Ishikawa (cell line): ENCODE measurements around the gene OR2V2.

Source experiments
- CEBPB ChIP-seq: IDR thresholded peaks from 2 replicates; pipeline ENCODE4 v1.6.1; 2012
- CREB1 ChIP-seq: IDR thresholded peaks from 2 replicates; pipeline ENCODE4 v1.6.1; 2012; ENCODE audit warnings: low read depth
- EGR1 ChIP-seq: IDR thresholded peaks from 2 replicates; pipeline ENCODE4 v1.6.1; 2012
- EP300 ChIP-seq: IDR thresholded peaks from 2 replicates; pipeline ENCODE4 v1.6.1; 2012; ENCODE audit warnings: borderline replicate concordance
- FOXM1 ChIP-seq: IDR thresholded peaks from 2 replicates; pipeline ENCODE4 v1.6.1; 2012; ENCODE audit warnings: low read depth, borderline replicate concordance
- MAX ChIP-seq: IDR thresholded peaks from 2 replicates; pipeline ENCODE4 v1.6.1; 2012
- NFIC ChIP-seq: IDR thresholded peaks from 2 replicates; pipeline ENCODE4 v1.6.1; 2012
- RAD21 ChIP-seq: IDR thresholded peaks from 2 replicates; pipeline ENCODE4 v1.6.1; 2012; ENCODE audit warnings: low read depth
- TAF1 ChIP-seq: IDR thresholded peaks from 2 replicates; pipeline ENCODE4 v1.6.1; 2012; ENCODE audit warnings: low read depth, mild to moderate bottlenecking
- TCF12 ChIP-seq: IDR thresholded peaks from 2 replicates; pipeline ENCODE4 v1.6.1; 2012; ENCODE audit warnings: low read depth
- TEAD4 ChIP-seq: IDR thresholded peaks from 2 replicates; pipeline ENCODE4 v1.6.1; 2012
- USF1 ChIP-seq: IDR thresholded peaks from 2 replicates; pipeline ENCODE4 v1.6.1; 2012
- YY1 ChIP-seq: IDR thresholded peaks from 2 replicates; pipeline ENCODE4 v1.6.1; 2012; ENCODE audit warnings: low read depth
- ZBTB7A ChIP-seq: IDR thresholded peaks from 2 replicates; pipeline ENCODE4 v1.6.1; 2012; ENCODE audit warnings: low read depth
- TF ChIP-seq, protein P1 (sequence below): IDR thresholded peaks from 2 replicates; pipeline ENCODE4 v1.6.1; 2012; ENCODE audit warnings: low read depth, mild to moderate bottlenecking

OR2V2 gene

GRCh38 chr5:181118369-181118768, 29.0 kb upstream of the OR2V2 start:
- no peak for TF ChIP-seq EGR1
- no peak for TF ChIP-seq USF1
- no peak for TF ChIP-seq RAD21
- TF ChIP-seq TCF12 = no peak
- no peak for TF ChIP-seq ZBTB7A
- TF ChIP-seq EP300 = no peak
- no peak for TF ChIP-seq NFIC
- no peak for TF ChIP-seq TAF1

GRCh38 chr5:181119105-181119504, 28.3 kb upstream of the OR2V2 start:
- TF ChIP-seq YY1 (no peak), ZBTB7A (no peak), TAF1 (no peak), CREB1 (no peak), MAX (no peak), EP300 (no peak), EGR1 (no peak), CEBPB (no peak), RAD21 (no peak), NFIC (no peak), USF1 (no peak), FOXM1 (no peak), TCF12 (no peak), TEAD4 (no peak)
- TF ChIP-seq, protein P1, sequence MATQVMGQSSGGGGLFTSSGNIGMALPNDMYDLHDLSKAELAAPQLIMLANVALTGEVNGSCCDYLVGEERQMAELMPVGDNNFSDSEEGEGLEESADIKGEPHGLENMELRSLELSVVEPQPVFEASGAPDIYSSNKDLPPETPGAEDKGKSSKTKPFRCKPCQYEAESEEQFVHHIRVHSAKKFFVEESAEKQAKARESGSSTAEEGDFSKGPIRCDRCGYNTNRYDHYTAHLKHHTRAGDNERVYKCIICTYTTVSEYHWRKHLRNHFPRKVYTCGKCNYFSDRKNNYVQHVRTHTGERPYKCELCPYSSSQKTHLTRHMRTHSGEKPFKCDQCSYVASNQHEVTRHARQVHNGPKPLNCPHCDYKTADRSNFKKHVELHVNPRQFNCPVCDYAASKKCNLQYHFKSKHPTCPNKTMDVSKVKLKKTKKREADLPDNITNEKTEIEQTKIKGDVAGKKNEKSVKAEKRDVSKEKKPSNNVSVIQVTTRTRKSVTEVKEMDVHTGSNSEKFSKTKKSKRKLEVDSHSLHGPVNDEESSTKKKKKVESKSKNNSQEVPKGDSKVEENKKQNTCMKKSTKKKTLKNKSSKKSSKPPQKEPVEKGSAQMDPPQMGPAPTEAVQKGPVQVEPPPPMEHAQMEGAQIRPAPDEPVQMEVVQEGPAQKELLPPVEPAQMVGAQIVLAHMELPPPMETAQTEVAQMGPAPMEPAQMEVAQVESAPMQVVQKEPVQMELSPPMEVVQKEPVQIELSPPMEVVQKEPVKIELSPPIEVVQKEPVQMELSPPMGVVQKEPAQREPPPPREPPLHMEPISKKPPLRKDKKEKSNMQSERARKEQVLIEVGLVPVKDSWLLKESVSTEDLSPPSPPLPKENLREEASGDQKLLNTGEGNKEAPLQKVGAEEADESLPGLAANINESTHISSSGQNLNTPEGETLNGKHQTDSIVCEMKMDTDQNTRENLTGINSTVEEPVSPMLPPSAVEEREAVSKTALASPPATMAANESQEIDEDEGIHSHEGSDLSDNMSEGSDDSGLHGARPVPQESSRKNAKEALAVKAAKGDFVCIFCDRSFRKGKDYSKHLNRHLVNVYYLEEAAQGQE = no peak

DNA sequence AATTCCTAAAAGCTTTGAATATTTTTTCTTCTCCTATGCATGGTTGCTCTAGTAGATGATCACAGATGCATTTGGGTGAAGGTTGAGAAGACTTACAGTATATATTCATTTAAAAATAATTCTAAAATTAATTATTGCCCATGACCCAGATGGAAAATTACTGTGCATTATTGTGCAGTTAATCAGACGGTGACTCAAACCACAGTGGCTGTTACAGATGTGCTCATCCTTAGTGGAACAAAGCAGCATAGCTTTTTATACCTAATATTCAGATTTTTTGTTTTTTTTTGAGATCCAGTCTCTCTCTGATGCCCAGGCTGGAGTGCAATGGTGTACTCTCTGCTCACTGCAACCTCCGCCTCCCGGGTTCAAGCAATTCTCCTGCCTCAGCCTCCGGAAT, 27.1 kb upstream of the OR2V2 start:
- no peak for TF ChIP-seq EP300
- TF ChIP-seq TEAD4 = no peak
- TF ChIP-seq NFIC = no peak
- no peak for TF ChIP-seq RAD21
- no peak for TF ChIP-seq YY1
- TF ChIP-seq TCF12 = no peak
- no peak for TF ChIP-seq ZBTB7A

GRCh38 chr5:181120761-181121160, 26.6 kb upstream of the OR2V2 start:
- TF ChIP-seq NFIC (no peak), CREB1 (no peak), TAF1 (no peak), FOXM1 (no peak), USF1 (no peak), MAX (no peak), CEBPB (no peak)
- TF ChIP-seq, protein P1 = no peak

DNA sequence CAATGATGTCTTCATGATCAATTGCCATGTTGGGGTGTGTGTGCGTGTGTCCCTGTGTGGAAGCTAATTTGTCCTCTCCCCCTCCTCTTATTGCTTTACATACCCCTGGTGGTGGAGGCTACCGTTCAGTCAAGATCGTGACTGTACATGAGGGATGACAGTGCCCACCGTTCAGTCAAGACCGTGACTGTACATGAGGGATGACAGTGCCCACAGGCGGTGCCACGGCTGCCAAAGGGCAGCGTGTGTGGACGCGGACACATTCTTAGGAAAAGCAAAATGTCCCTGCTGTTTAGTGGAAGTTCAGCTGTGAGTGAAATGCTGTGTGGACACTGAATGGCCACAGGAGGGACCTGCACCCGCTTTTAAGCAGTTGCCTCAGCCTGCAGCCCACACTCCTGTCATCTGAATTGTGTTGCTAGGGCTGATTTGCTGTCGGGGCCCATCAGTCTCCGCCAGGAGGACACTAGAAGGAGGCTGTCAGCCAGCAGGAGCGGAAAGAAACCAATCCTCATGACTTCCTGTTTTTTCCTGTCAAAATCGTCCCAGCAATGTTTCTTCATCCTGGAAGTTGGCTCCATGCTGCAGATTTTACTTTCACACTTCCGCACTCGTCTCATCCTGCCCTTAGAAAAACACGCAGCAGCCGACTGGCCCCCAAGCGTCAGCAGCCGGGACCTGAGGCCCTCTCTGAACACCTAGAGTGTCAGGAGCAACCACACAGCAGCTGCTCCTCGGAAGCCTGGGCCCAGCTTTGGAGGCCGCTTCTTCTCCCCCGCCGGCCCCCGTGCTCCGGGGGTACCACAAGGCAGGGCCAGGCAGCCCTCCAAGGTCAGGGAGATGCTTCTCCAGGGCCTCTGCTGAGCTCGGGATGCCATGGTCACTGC, 25.5 kb upstream of the OR2V2 start:
- no peak for TF ChIP-seq TAF1
- TF ChIP-seq USF1 = no peak
- no peak for TF ChIP-seq NFIC
- TF ChIP-seq MAX = no peak
- no peak for TF ChIP-seq EGR1
- no peak for TF ChIP-seq CREB1
